IMR-90 (cell line): ENCODE data around the gene RAPGEF5. TPM values are rescaled to one million over a fixed set of nuclear protein-coding genes. Genes with fewer than 3 reads are reported as not detected.

Experiments used
- ATAC-seq: fragments of 200-7000 bp; cut with Tn5 transposase; 2 replicates; pipeline ENCODE4 v1.9.1; 2020; ENCODE audit warnings: low read depth, mild to moderate bottlenecking, moderate library complexity
- BruUV-seq: library from RNA; stranded (reverse); fragments of 400-500 nt; replicated peaks from 2 replicates; lab custom pipeline; 2021; lab: Mats Ljungman, UMichigan
- CTCF ChIA-PET: fragments of 300-600 bp; formaldehyde crosslinking; extraction: SDS; loops from one replicate; lab custom pipeline; 2021; ENCODE audit warnings: antibody characterized with exemption; lab: Yijun Ruan, JAX
- POLR2A ChIA-PET: fragments of 300-600 bp; sonication (Branson Sonifier 250); formaldehyde crosslinking; loops from one replicate; lab custom pipeline; 2022; ENCODE audit warnings: antibody characterized with exemption; ENCODE audit not compliant: unreplicated experiment; lab: Charles Lee
- DNase-seq: peaks from one replicate; pipeline ENCODE4 v3.0.0; 2013
- H2AFZ ChIP-seq: replicated peaks from 2 replicates; pipeline ENCODE3; 2013; ENCODE audit warnings: low read length, mild to moderate bottlenecking; ENCODE audit not compliant: poor library complexity
- H2AK5ac ChIP-seq: 2 replicates; pipeline ENCODE4 v1.6.1; 2013; ENCODE audit warnings: low read depth, low read length, inconsistent platforms
- H2AK9ac ChIP-seq: replicated peaks from 2 replicates; pipeline ENCODE3; 2013; ENCODE audit warnings: mild to moderate bottlenecking, low read depth, low read length, moderate library complexity; ENCODE audit not compliant: poor library complexity
- H2BK120ac ChIP-seq: 2 replicates; pipeline ENCODE4 v1.6.1; 2013; ENCODE audit warnings: low read depth, low read length, inconsistent platforms
- H2BK15ac ChIP-seq: 3 replicates; pipeline ENCODE4 v1.6.1; 2013; ENCODE audit warnings: low read depth, low read length, inconsistent platforms
- H2BK20ac ChIP-seq: 2 replicates; pipeline ENCODE4 v1.6.1; 2013; ENCODE audit warnings: low read depth, mild to moderate bottlenecking, inconsistent platforms, low read length, moderate library complexity
- H2BK5ac ChIP-seq: 2 replicates; pipeline ENCODE4 v1.6.1; 2013; ENCODE audit warnings: mild to moderate bottlenecking, low read depth, low read length, inconsistent platforms; ENCODE audit not compliant: poor library complexity, severe bottlenecking
- H3K14ac ChIP-seq: replicated peaks from 2 replicates; pipeline ENCODE4 v1.6.1; 2013; ENCODE audit warnings: low read depth, low read length, inconsistent platforms
- H3K18ac ChIP-seq: 2 replicates; pipeline ENCODE4 v1.6.1; 2013; ENCODE audit warnings: low read depth, low read length, control low read depth
- H3K23ac ChIP-seq: 2 replicates; pipeline ENCODE4 v1.6.1; 2013; ENCODE audit warnings: low read depth, low read length, inconsistent platforms
- H3K27ac ChIP-seq: 2 replicates; pipeline ENCODE4 v1.5.1; 2013; ENCODE audit warnings: mild to moderate bottlenecking, control low read depth, low read length; ENCODE audit not compliant: insufficient read depth
- H3K27me3 ChIP-seq: 2 replicates; pipeline ENCODE4 v1.6.1; 2013; ENCODE audit warnings: low read length; ENCODE audit not compliant: control insufficient read depth, insufficient read depth
- H3K36me3 ChIP-seq: 2 replicates; pipeline ENCODE4 v1.6.1; 2013; ENCODE audit warnings: low read length, mixed read lengths; ENCODE audit not compliant: control insufficient read depth, insufficient read depth
- H3K4ac ChIP-seq: 2 replicates; pipeline ENCODE4 v1.6.1; 2013; ENCODE audit warnings: low read depth, low read length, inconsistent platforms
- H3K4me1 ChIP-seq: 2 replicates; pipeline ENCODE4 v1.6.1; 2013; ENCODE audit warnings: low read length, mixed read lengths; ENCODE audit not compliant: control insufficient read depth, insufficient read depth
- H3K4me2 ChIP-seq: 2 replicates; pipeline ENCODE4 v1.6.1; 2013; ENCODE audit warnings: low read depth, mild to moderate bottlenecking, control low read depth, low read length, moderate library complexity
- H3K4me3 ChIP-seq: 2 replicates; pipeline ENCODE4 v1.5.1; 2013; ENCODE audit warnings: low read depth, mild to moderate bottlenecking, control low read depth, low read length, moderate library complexity; ENCODE audit not compliant: insufficient read depth
- H3K56ac ChIP-seq: 2 replicates; pipeline ENCODE4 v1.6.1; 2013; ENCODE audit warnings: low read length, inconsistent platforms; ENCODE audit not compliant: insufficient read depth; ENCODE audit errors: extremely low read depth
- H3K79me1 ChIP-seq, 2 experiments: 2 replicates each; pipeline ENCODE4 v1.6.1; 2013; ENCODE audit warnings: low read length in 2 of 2, inconsistent platforms in 1 of 2, low read depth in 1 of 2
- H3K9ac ChIP-seq: 2 replicates; pipeline ENCODE4 v1.6.1; 2013; ENCODE audit warnings: low read depth, low read length, control low read depth
- H3K9me1 ChIP-seq: 2 replicates; pipeline ENCODE4 v1.6.1; 2013; ENCODE audit warnings: low read length, inconsistent platforms; ENCODE audit not compliant: insufficient read depth
- H3K9me3 ChIP-seq: 2 replicates; pipeline ENCODE4 v1.6.1; 2013; ENCODE audit warnings: low read length; ENCODE audit not compliant: control insufficient read depth, insufficient read depth
- H4K20me1 ChIP-seq: 2 replicates; pipeline ENCODE4 v1.6.1; 2013; ENCODE audit warnings: low read length, inconsistent platforms; ENCODE audit not compliant: insufficient read depth
- H4K5ac ChIP-seq: 2 replicates; pipeline ENCODE4 v1.6.1; 2013; ENCODE audit warnings: mild to moderate bottlenecking, low read depth, low read length, control low read depth
- H4K8ac ChIP-seq, 2 experiments: 2 replicates each; pipeline ENCODE4 v1.6.1; 2013; ENCODE audit warnings: low read depth in 2 of 2, low read length in 2 of 2, control low read depth in 1 of 2, inconsistent platforms in 1 of 2
- H4K91ac ChIP-seq: 2 replicates; pipeline ENCODE4 v1.6.1; 2013; ENCODE audit warnings: low read depth, low read length, inconsistent platforms; ENCODE audit not compliant: insufficient read depth
- CHD1 ChIP-seq: IDR thresholded peaks from 2 replicates; pipeline ENCODE4 v1.6.1; 2012; ENCODE audit warnings: low read depth, low read length, improper control_type of control experiment
- ELK1 ChIP-seq: fragments of 150-350 bp; IDR thresholded peaks from 2 replicates; pipeline ENCODE4 v1.6.1; 2016; ENCODE audit warnings: low read depth, mild to moderate bottlenecking, low read length, moderate library complexity, borderline replicate concordance
- FOS ChIP-seq: fragments of 150-350 bp; IDR thresholded peaks from 2 replicates; pipeline ENCODE4 v1.6.1; 2016; ENCODE audit warnings: low read depth, low read length
- MAFK ChIP-seq: IDR thresholded peaks from 2 replicates; pipeline ENCODE4 v1.6.1; 2012; ENCODE audit warnings: low read depth, low read length, improper control_type of control experiment
- MAZ ChIP-seq: IDR thresholded peaks from 2 replicates; pipeline ENCODE4 v1.6.1; 2012; ENCODE audit warnings: low read depth, mild to moderate bottlenecking, low read length, improper control_type of control experiment, moderate library complexity, borderline replicate concordance
- MXI1 ChIP-seq: IDR thresholded peaks from 2 replicates; pipeline ENCODE4 v1.6.1; 2012; ENCODE audit warnings: low read depth, mild to moderate bottlenecking, low read length, moderate library complexity, borderline replicate concordance
- NFE2L2 ChIP-seq: fragments of 150-350 bp; IDR thresholded peaks from 2 replicates; pipeline ENCODE4 v1.6.1; 2016; ENCODE audit warnings: low read depth, mild to moderate bottlenecking, low read length
- RAD21 ChIP-seq: IDR thresholded peaks from 2 replicates; pipeline ENCODE4 v1.6.1; 2012; ENCODE audit warnings: low read length, improper control_type of control experiment
- RCOR1 ChIP-seq: IDR thresholded peaks from 2 replicates; pipeline ENCODE4 v1.6.1; 2012; ENCODE audit warnings: mild to moderate bottlenecking, low read length, improper control_type of control experiment; ENCODE audit not compliant: insufficient replicate concordance
- RFX5 ChIP-seq: IDR thresholded peaks from 2 replicates; pipeline ENCODE4 v1.8.0; 2012; ENCODE audit warnings: low read depth, mild to moderate bottlenecking, low read length, moderate library complexity
- WGBS, 2 experiments: methylation state at CpG; one replicate each; pipeline versions ENCODE4 v1.1.5 to v1.1.7; 2013; ENCODE audit warnings: missing lambda C conversion rate in 2 of 2; ENCODE audit not compliant: insufficient read length in 1 of 2; ENCODE audit errors: extremely low coverage in 2 of 2; 5-methylcytosine and 5-hydroxymethylcytosine counted together
- dilution Hi-C: fragments of 300-500 bp; cut with HindIII; formaldehyde crosslinking; loops from one replicate; pipeline ENCODE4 v1.14.3; 2018; ENCODE audit warnings: low sequenced_read_pairs; ENCODE audit not compliant: unreplicated experiment
- in situ Hi-C: fragments of 300-500 bp; cut with MboI; formaldehyde crosslinking; loops from 3 replicates; pipeline ENCODE4 v1.14.3; 2019; ENCODE audit warnings: low sequenced_read_pairs, inconsistent platforms, mixed read lengths
- intact Hi-C: fragments of 100-400 bp; cut with micrococcal nuclease; formaldehyde crosslinking; loops from 2 replicates; pipeline ENCODE4 v1.10.0; 2022
- polyA plus RNA-seq, 3 experiments: library from polyadenylated mRNA; depleted of rRNA; stranded (reverse); fragments of >200 nt; gene quantifications; 2 replicates each; pipeline ENCODE4 v1.2.3, GENCODE V29; 2012; ENCODE audit warnings: low replicate concordance in 1 of 3
- total RNA-seq: library from RNA; depleted of rRNA; stranded (reverse); fragments of >200 nt; gene quantifications from 2 replicates; pipeline ENCODE4 v1.2.3, GENCODE V29; 2012

RAPGEF5 gene
- total and polyA plus RNA-seq, 2 of the 4 experiments (the other 2 are of a cell fraction), result 0.05 to 0.18 TPM

GRCh38 chr7:22287412-22287811, 69.5 kb downstream of the RAPGEF5 start:
- in situ Hi-C loops (no loop called here), intact Hi-C loops (no loop called here), dilution Hi-C loops (no loop called here)
- H3K27me3 ChIP-seq, result no peaks in the 10 kb centered on the region; the same call in 1 of the 2 replicates
- H3K4me2 ChIP-seq, result no peak overlapping the region
- no peak overlapping the region for H4K8ac ChIP-seq
- H3K4me3 ChIP-seq, result no peak overlapping the region
- no peak overlapping the region for H3K23ac ChIP-seq
- no peak overlapping the region for H4K5ac ChIP-seq
- no peaks in the 10 kb centered on the region for H4K20me1 ChIP-seq
- H3K4ac ChIP-seq, result no peak overlapping the region
- no CpG with 5 or more reads among the region's 2 CpGs for WGBS, 2 experiments
- DNase-seq, result no peak
- H2AK9ac ChIP-seq, result no peak overlapping the region
- no peak overlapping the region for H2BK20ac ChIP-seq
- H2AFZ ChIP-seq, result no peak overlapping the region
- ATAC-seq, result no peak
- H2BK15ac ChIP-seq, result no peak overlapping the region
- ChIA-PET POLR2A (no interaction called here), CTCF (no interaction called here)
- H3K14ac ChIP-seq, result no peak overlapping the region
- BruUV-seq, result no TSS peak
- no peaks in the 10 kb centered on the region for H3K9me3 ChIP-seq
- H3K36me3 ChIP-seq, result no peaks in the 10 kb centered on the region
- no peak overlapping the region for H2AK5ac ChIP-seq
- no peak overlapping the region for H3K27ac ChIP-seq
- H3K79me1 ChIP-seq, result no peaks in the 10 kb centered on the region
- no peaks in the 10 kb centered on the region for H3K9me1 ChIP-seq
- no peak for TF ChIP-seq FOS
- TF ChIP-seq ELK1, result no peak
- TF ChIP-seq RFX5, result no peak
- TF ChIP-seq MXI1, result no peak
- no peak for TF ChIP-seq RCOR1
- TF ChIP-seq MAFK, result no peak
- TF ChIP-seq CHD1, result no peak
- no peak for TF ChIP-seq MAZ
- no peak for TF ChIP-seq NFE2L2
- no peak for TF ChIP-seq RAD21
- no peak overlapping the region for H2BK5ac ChIP-seq
- H2BK120ac ChIP-seq, result no peak overlapping the region
- no peaks in the 10 kb centered on the region for H3K4me1 ChIP-seq
- no peak overlapping the region for H3K56ac ChIP-seq
- H3K18ac ChIP-seq, result no peak overlapping the region
- H4K91ac ChIP-seq, result no peak overlapping the region
- H3K9ac ChIP-seq, result no peak overlapping the region
